Tibial nerve (tissue), 4 donors: ENCODE measurements around the gene PLEKHB2.

Experiments
- CTCF ChIP-seq, 5 experiments: fragments of 200-600 bp in 3 of 5; fragments of 450-650 bp in 2 of 5; sonication (generic) in 3 of 5; IDR thresholded peaks; one replicate each; pipeline ENCODE4 v1.5.1; 2016 to 2019; ENCODE audit warnings: antibody characterized with exemption in 5 of 5, mild to moderate bottlenecking in 3 of 5, moderate library complexity in 2 of 5
- EP300 ChIP-seq, 2 donors: sonication (generic); formaldehyde crosslinking; IDR thresholded peaks; one replicate each; pipeline ENCODE4 v1.6.1; 2017; ENCODE audit warnings: antibody characterized with exemption in 2 of 2, mild to moderate bottlenecking in 1 of 2
- POLR2A ChIP-seq, 2 donors: fragments of 450-650 bp; IDR thresholded peaks; one replicate each; pipeline ENCODE4 v1.6.1; 2017; ENCODE audit warnings: antibody characterized with exemption in 2 of 2, mild to moderate bottlenecking in 2 of 2, moderate library complexity in 2 of 2

- TF ChIP-seq CTCF (IDR thresholded peaks at IDR 0.05) (no peak), POLR2A (IDR thresholded peaks at IDR 0.05) (no peak), EP300 (IDR thresholded peaks at IDR 0.05) (no peak)
Measured at GRCh38 chr2:131126436-131126835, 21.3 kb downstream of the PLEKHB2 start.
